ENCODE data around the gene ARHGEF39. TPM values are rescaled to one million over a fixed set of nuclear protein-coding genes. Genes with fewer than 3 reads are reported as not detected.
A peak's percentile ranks its signal among the peaks of the same experiment; 100 is the strongest.

Gene ARHGEF39
- total RNA-seq, 1 donor from 2014 or later: 1.1 TPM

DNA sequence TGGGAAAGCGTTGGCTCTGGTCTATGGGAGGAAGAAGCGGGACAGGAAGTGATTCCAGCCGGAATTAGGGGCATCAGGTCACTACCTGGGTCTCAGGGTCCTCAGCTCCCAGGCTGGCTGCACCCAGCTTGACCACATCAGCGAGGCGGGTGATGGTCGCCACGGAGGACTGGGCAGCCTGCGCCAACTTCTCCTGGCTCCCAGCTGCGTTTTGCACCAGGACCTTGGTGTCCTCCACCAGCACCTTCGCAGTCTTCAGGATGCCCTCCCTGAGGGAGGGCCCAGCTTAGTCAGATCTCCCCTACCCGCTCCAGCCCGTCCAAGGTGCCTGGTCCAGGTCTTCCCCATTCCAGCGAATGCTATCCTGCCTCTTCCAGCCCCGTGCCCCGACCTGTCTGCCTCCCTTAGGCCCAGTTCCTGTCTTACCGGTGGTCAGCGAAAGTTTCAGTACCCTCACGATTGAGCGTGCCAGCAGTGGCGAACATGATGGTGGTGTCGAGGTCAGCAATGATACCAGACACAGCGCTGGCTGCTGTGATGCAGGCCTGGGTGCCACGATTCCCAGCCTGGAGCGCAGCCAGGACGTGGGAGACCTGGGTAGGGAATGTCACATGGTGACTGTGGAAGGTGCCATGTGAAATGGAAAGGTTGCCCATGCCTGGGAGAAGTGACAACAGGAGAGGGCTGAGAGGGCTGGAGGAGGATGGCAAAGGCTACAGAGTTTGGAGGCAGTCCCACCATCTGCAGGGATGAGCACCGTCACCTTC lies 39.1 kb upstream of the ARHGEF39 start:
- Histone ChIP-seq H3K4me3 (no peak overlapping the region), H3K9me3 (no peaks in the 10 kb centered on the region), H3K36me3 (peaks cover 100% of the 10 kb centered on the region in 2 donors), H3K4me1 (no peaks in the 10 kb centered on the region), H3K27me3 (no peaks in the 10 kb centered on the region), H3K27ac (peak overlapping the region in 1 of 2 donors; percentile 93)
- DNase-seq (ENCODE audit: low spot score in 2 of 2): no peak
- intact Hi-C loops (cut with DNase I): loop anchor here (2.0 kb wide), 1 partner anchor 21 kb away; no protein-coding TSS in a partner anchor
- TF ChIP-seq, protein P1, sequence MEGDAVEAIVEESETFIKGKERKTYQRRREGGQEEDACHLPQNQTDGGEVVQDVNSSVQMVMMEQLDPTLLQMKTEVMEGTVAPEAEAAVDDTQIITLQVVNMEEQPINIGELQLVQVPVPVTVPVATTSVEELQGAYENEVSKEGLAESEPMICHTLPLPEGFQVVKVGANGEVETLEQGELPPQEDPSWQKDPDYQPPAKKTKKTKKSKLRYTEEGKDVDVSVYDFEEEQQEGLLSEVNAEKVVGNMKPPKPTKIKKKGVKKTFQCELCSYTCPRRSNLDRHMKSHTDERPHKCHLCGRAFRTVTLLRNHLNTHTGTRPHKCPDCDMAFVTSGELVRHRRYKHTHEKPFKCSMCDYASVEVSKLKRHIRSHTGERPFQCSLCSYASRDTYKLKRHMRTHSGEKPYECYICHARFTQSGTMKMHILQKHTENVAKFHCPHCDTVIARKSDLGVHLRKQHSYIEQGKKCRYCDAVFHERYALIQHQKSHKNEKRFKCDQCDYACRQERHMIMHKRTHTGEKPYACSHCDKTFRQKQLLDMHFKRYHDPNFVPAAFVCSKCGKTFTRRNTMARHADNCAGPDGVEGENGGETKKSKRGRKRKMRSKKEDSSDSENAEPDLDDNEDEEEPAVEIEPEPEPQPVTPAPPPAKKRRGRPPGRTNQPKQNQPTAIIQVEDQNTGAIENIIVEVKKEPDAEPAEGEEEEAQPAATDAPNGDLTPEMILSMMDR (IDR thresholded peaks at IDR 0.05): no peak

DNA sequence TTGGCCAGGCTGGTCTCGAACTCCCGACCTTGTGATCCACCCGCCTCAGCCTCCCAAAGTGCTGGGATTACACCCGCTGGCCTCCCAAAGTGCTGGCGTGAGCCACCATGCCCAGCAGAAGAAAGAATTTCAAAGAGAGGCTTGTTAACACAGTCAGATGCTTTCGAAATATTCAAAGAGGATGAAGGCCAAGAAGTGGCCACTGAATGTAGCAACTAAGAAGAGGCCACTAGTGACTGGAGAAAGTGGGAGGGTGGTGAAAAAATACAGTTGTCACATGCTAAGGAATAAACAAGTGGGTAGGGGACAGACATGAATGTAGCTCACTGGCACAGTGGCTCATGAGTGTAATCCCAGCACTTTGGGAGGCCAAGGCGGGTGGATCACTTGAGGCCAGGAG lies 37.7 kb upstream of the ARHGEF39 start:
- peak overlapping the region; percentile 93 to 97 for H3K27ac ChIP-seq
- H3K9me3 ChIP-seq: no peaks in the 10 kb centered on the region
- H3K36me3 ChIP-seq: peaks cover 100% of the 10 kb centered on the region in 2 donors
- DNase-seq (ENCODE audit: low spot score in 2 of 2): no peak
- H3K4me1 ChIP-seq: peaks cover 0 to 3% of the 10 kb centered on the region in 2 donors
- no peaks in the 10 kb centered on the region for H3K27me3 ChIP-seq
- no peak overlapping the region for H3K4me3 ChIP-seq
- intact Hi-C loops (cut with DNase I): loop anchor here (2.0 kb wide), 1 partner anchor 20 kb away; no protein-coding TSS in a partner anchor
- TF ChIP-seq, protein P1 (IDR thresholded peaks at IDR 0.05): no peak

DNA sequence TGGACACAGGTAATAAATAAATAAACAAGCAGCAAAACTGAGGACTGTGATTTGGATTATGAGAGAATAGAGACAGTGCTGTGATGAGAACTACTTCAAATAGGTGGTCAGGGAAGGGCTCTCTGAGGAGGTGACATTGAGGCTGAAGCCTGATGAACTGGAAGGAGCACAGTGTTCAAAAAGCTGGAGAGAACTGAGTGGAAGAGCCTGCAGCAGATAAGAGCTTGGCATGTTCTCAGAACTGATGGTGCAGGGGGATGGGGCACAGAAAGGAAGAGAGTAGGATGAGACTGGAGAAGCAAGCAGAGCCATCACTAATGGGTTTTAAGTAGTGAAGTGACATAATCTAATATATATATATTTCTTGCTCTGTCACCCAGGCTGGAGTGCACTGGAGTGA lies 35.9 kb upstream of the ARHGEF39 start:
- no peak for DNase-seq (ENCODE audit: low spot score in 2 of 2)
- TF ChIP-seq, protein P1 (IDR thresholded peaks at IDR 0.05): no peak
- intact Hi-C loops (cut with DNase I): no loop called here
- peaks cover 3 to 21% of the 10 kb centered on the region in 2 donors for H3K4me1 ChIP-seq
- H3K4me3 ChIP-seq: no peak overlapping the region
- H3K36me3 ChIP-seq: peaks cover 93 to 100% of the 10 kb centered on the region in 2 donors
- H3K9me3 ChIP-seq: no peaks in the 10 kb centered on the region
- peak overlapping the region; percentile 93 to 97 for H3K27ac ChIP-seq
- no peaks in the 10 kb centered on the region for H3K27me3 ChIP-seq

DNA sequence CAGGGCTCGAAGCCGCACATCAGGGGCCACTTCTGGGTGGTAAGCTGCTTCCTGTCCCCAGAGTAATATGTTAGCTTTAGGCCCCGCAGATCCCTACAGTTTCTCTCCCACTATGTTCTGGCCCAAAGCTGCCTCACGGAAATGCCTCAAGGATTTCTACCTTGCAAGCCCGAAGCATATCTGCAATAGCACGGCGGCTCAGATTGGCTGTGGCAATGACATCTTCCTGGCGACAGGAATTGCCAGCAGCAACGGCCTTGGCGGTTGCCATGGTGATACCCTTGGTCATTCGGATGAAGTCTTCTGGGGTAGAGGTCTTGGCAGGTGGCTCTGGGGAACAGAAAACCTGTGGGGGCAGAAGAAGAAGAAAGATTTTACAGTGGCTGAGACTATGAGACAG lies 35.0 kb upstream of the ARHGEF39 start:
- intact Hi-C loops (cut with DNase I): no loop called here
- peaks cover 3 to 30% of the 10 kb centered on the region in 2 donors for H3K4me1 ChIP-seq
- no peak for DNase-seq (ENCODE audit: low spot score in 2 of 2)
- peaks cover 86 to 93% of the 10 kb centered on the region in 2 donors for H3K36me3 ChIP-seq
- TF ChIP-seq, protein P1 (IDR thresholded peaks at IDR 0.05): no peak
- H3K9me3 ChIP-seq: no peaks in the 10 kb centered on the region
- H3K27ac ChIP-seq: peak overlapping the region; percentile 93 to 97
- H3K27me3 ChIP-seq: no peaks in the 10 kb centered on the region
- H3K4me3 ChIP-seq: no peak overlapping the region

DNA sequence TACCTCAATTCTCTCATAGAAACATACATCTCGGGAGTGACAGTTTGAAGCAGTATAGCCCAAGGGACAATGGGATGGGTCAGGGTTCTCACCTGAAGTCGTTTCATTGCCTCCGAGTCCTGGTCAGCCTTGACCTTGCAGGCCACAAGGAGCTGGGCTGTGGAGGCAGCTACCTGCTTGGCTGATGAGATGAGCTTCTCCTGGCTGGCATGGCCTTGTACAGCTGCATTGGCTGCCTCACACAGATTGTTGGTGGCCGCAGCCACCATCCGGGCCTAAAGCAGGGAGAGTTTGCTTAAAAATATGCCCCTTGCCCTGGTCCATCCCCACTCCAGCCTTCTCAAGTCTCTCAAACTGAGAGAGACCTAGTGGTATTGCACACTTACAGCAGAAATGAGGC lies 33.2 kb upstream of the ARHGEF39 start:
- no peaks in the 10 kb centered on the region for H3K27me3 ChIP-seq
- peaks cover 68 to 75% of the 10 kb centered on the region in 2 donors for H3K36me3 ChIP-seq
- DNase-seq (ENCODE audit: low spot score in 2 of 2): no peak
- intact Hi-C loops (cut with DNase I): loop anchor here (5.0 to 10.0 kb wide), 2 partner anchors 136 to 203 kb away; partner anchors contain the start of gene RUSC2
- TF ChIP-seq, protein P1 (IDR thresholded peaks at IDR 0.05): no peak
- peaks cover 3 to 44% of the 10 kb centered on the region in 2 donors for H3K4me1 ChIP-seq
- H3K9me3 ChIP-seq: no peaks in the 10 kb centered on the region
- H3K4me3 ChIP-seq: no peak overlapping the region
- H3K27ac ChIP-seq: peak overlapping the region; percentile 93 to 97

All from ascending aorta (tissue), 2 donors.